ENCODE data around the gene CLTCL1.
"Not testable (repeated sequence)": the region's sequence is repeated elsewhere in the genome, so short reads cannot be mapped to it uniquely, and the experiment has no call there.

DNA sequence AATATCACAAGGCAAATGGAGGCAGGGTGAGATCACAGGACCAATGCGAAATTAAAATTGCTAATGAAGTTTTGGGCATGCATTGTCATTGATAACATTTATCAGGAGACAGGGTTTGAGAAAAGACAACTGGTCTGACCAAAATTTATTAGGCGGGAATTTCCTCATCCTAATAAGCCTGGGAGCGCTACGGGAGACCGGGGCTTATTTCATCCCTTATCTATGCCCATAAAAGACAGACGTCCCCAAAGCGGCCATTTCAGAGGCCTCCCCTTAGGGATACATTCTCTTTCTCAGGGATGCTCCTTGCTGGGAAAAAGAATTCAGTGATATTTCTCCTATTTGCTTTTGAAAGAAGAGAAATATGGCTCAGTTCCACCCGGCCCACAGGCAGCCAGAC, 28.6 kb upstream of the CLTCL1 start:
- TF ChIP-seq, protein P1, sequence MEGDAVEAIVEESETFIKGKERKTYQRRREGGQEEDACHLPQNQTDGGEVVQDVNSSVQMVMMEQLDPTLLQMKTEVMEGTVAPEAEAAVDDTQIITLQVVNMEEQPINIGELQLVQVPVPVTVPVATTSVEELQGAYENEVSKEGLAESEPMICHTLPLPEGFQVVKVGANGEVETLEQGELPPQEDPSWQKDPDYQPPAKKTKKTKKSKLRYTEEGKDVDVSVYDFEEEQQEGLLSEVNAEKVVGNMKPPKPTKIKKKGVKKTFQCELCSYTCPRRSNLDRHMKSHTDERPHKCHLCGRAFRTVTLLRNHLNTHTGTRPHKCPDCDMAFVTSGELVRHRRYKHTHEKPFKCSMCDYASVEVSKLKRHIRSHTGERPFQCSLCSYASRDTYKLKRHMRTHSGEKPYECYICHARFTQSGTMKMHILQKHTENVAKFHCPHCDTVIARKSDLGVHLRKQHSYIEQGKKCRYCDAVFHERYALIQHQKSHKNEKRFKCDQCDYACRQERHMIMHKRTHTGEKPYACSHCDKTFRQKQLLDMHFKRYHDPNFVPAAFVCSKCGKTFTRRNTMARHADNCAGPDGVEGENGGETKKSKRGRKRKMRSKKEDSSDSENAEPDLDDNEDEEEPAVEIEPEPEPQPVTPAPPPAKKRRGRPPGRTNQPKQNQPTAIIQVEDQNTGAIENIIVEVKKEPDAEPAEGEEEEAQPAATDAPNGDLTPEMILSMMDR (IDR thresholded peaks at IDR 0.05) = not testable (repeated sequence)
- not testable (repeated sequence) for TF ChIP-seq POLR2A (IDR thresholded peaks at IDR 0.05); POLR2AphosphoS5 (IDR thresholded peaks at IDR 0.05; ENCODE audit: insufficient read depth in 1 of 2, low read depth in 1 of 2)
